ENCODE results near the gene MAST1.

Gene MAST1

DNA sequence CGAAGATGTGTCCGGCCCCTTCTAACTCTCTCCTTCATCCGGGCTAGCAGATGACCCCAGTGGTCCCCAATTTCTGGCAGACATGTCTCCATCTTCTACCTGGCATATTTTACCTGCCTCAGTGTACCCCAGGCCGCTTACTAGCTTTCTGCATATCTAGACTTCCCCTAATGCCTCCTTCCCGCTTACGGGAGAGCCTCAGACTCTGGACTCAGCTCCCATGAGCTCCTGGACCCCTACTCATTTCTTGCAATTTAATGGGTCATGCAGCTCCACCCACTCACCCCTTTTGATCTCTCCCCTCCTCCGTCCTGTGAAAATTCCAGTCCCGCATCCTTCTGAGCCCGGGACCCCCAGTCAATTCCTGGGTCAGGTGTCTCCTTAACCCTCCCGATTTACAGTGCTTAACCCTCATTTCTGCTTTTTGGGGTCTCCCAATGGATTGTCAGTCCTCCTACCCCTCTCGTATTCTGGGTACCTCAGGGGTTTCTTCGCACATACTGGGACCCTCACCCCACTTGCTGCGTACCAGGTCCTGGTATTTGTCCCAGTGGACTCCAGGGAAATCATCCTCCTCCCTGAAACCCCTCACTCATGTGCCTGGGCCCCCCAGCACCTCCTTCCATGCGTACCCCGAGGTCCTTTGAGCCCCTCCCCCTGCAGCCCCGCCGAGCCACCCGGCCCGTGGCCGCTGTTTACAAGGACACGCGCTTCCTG is 47.5 kb upstream of the MAST1 start:
- peaks cover 2% of the 10 kb centered on the region for H3K9me3 ChIP-seq (ENCODE audit: insufficient read depth, low read depth, low read length)
- H3K79me1 ChIP-seq (ENCODE audit: low read length): peaks cover 62% of the 10 kb centered on the region
- peak overlapping the region; percentile 31 for H3K9ac ChIP-seq (ENCODE audit: low read length)
- no CpG with 5 or more reads among the region's 22 CpGs for WGBS (ENCODE audit: extremely low coverage, insufficient coverage, insufficient read length)
- H3K4ac ChIP-seq (ENCODE audit: low read depth, low read length): peak overlapping the region; percentile 57
- no peaks in the 10 kb centered on the region for H3K27me3 ChIP-seq (ENCODE audit: insufficient read depth, low read length)
- peaks cover 0 to 2% of the 10 kb centered on the region in 2 experiments for H3K36me3 ChIP-seq (ENCODE audit: control insufficient read depth in 1 of 2, insufficient read depth in 2 of 2, low read length in 2 of 2)
- peak overlapping the region; percentile 84 for H4K91ac ChIP-seq (ENCODE audit: low read depth, low read length)
- peaks cover 26% of the 10 kb centered on the region for H3K79me2 ChIP-seq (ENCODE audit: control insufficient read depth, insufficient read depth, low read length, poor library complexity)
- H4K12ac ChIP-seq (ENCODE audit: low read depth, low read length): peak overlapping the region; percentile 5
- peak overlapping the region; percentile 41 for H2AFZ ChIP-seq (ENCODE audit: insufficient read depth, low read length, poor library complexity)
- peak overlapping the region; percentile 57 for H2BK120ac ChIP-seq (ENCODE audit: insufficient read depth, low read length, poor library complexity)
- H2BK12ac ChIP-seq (ENCODE audit: low read length): peak overlapping the region; percentile 69
- H3K23ac ChIP-seq (ENCODE audit: low read length): no peak overlapping the region
- H3K4me2 ChIP-seq (ENCODE audit: low read length): peak overlapping the region; percentile 96
- peaks cover 32 to 36% of the 10 kb centered on the region in 2 experiments for H3K4me1 ChIP-seq (ENCODE audit: control insufficient read depth in 1 of 2, insufficient read depth in 2 of 2, low read length in 2 of 2)
- H2AK5ac ChIP-seq (ENCODE audit: low read length): peak overlapping the region; percentile 86
- H3K27ac ChIP-seq (ENCODE audit: low read depth, low read length): peak overlapping the region; percentile 96
- DNase-seq: peak in 1 of 2 donors; percentile 26
- H3K4me3 ChIP-seq (ENCODE audit: low read depth, low read length): no peak overlapping the region
- H3K18ac ChIP-seq (ENCODE audit: low read length): peak overlapping the region; percentile 87
- peak overlapping the region; percentile 90 for H2BK5ac ChIP-seq (ENCODE audit: low read depth, low read length, poor library complexity)
- H4K8ac ChIP-seq (ENCODE audit: low read depth, low read length): peak overlapping the region; percentile 96
- H3K14ac ChIP-seq (ENCODE audit: low read length): peak overlapping the region; percentile 80

GRCh38 chr19:12791345-12792050 is 46.8 kb upstream of the MAST1 start, which contains the start of gene JUNB:
Gene JUNB (plus strand): TSS chr19:12791486. CDS start chr19:12791772, 286 bp downstream.
- H3K14ac ChIP-seq (ENCODE audit: low read length): peak within 1 kb of the TSS; percentile 82
- H2AK5ac ChIP-seq (ENCODE audit: low read length): peak within 1 kb of the TSS; percentile 86
- peak within 1 kb of the TSS; percentile 87 for H3K18ac ChIP-seq (ENCODE audit: low read length)
- peak within 1 kb of the TSS; percentile 96 for H3K4me2 ChIP-seq (ENCODE audit: low read length)
- peak within 1 kb of the TSS; percentile 69 for H2BK12ac ChIP-seq (ENCODE audit: low read length)
- H4K12ac ChIP-seq (ENCODE audit: low read depth, low read length): peak within 1 kb of the TSS; percentile 49
- peak within 1 kb of the TSS; percentile 84 for H4K91ac ChIP-seq (ENCODE audit: low read depth, low read length)
- peaks cover 0 to 2% of the 10 kb centered on the region in 2 experiments for H3K36me3 ChIP-seq (ENCODE audit: control insufficient read depth in 1 of 2, insufficient read depth in 2 of 2, low read length in 2 of 2)
- H3K27me3 ChIP-seq (ENCODE audit: insufficient read depth, low read length): no peaks in the 10 kb centered on the region
- DNase-seq: peak; percentile 94 to 98
- peak within 1 kb of the TSS; percentile 89 for H3K4ac ChIP-seq (ENCODE audit: low read depth, low read length)
- peak within 1 kb of the TSS; percentile 96 for H4K8ac ChIP-seq (ENCODE audit: low read depth, low read length)
- H3K79me1 ChIP-seq (ENCODE audit: low read length): peaks cover 55% of the 10 kb centered on the region
- H3K23ac ChIP-seq (ENCODE audit: low read length): no peak within 1 kb of the TSS
- peaks cover 26% of the 10 kb centered on the region for H3K79me2 ChIP-seq (ENCODE audit: control insufficient read depth, insufficient read depth, low read length, poor library complexity)
- peak within 1 kb of the TSS; percentile 64 for H2BK120ac ChIP-seq (ENCODE audit: insufficient read depth, low read length, poor library complexity)
- peak within 1 kb of the TSS; percentile 90 for H2BK5ac ChIP-seq (ENCODE audit: low read depth, low read length, poor library complexity)
- peaks cover 27 to 29% of the 10 kb centered on the region in 2 experiments for H3K4me1 ChIP-seq (ENCODE audit: control insufficient read depth in 1 of 2, insufficient read depth in 2 of 2, low read length in 2 of 2)
- H3K9ac ChIP-seq (ENCODE audit: low read length): peak within 1 kb of the TSS; percentile 88
- peak within 1 kb of the TSS; percentile 41 for H2AFZ ChIP-seq (ENCODE audit: insufficient read depth, low read length, poor library complexity)
- H3K9me3 ChIP-seq (ENCODE audit: insufficient read depth, low read depth, low read length): peaks cover 2% of the 10 kb centered on the region
- peak within 1 kb of the TSS; percentile 97 for H3K4me3 ChIP-seq (ENCODE audit: low read depth, low read length)
- peak within 1 kb of the TSS; percentile 96 for H3K27ac ChIP-seq (ENCODE audit: low read depth, low read length)
- WGBS (ENCODE audit: extremely low coverage, insufficient coverage, insufficient read length): no CpG with 5 or more reads among the region's 73 CpGs

GRCh38 chr19:12792051-12792852 is 46.1 kb upstream of the MAST1 start:
- Histone ChIP-seq H2BK5ac (ENCODE audit: low read depth, low read length, poor library complexity) (peak overlapping the region; percentile 83), H3K4me2 (ENCODE audit: low read length) (peak overlapping the region; percentile 96), H2AK5ac (ENCODE audit: low read length) (peak overlapping the region; percentile 50), H2BK12ac (ENCODE audit: low read length) (peak overlapping the region; percentile 9), H3K36me3 (ENCODE audit: control insufficient read depth in 1 of 2, insufficient read depth in 2 of 2, low read length in 2 of 2) (peaks cover 0 to 6% of the 10 kb centered on the region in 2 experiments), H3K9ac (ENCODE audit: low read length) (peak overlapping the region; percentile 88), H3K4me1 (ENCODE audit: control insufficient read depth in 1 of 2, insufficient read depth in 2 of 2, low read length in 2 of 2) (peaks cover 25 to 26% of the 10 kb centered on the region in 2 experiments), H3K14ac (ENCODE audit: low read length) (peak overlapping the region; percentile 82), H4K8ac (ENCODE audit: low read depth, low read length) (peak overlapping the region; percentile 77), H3K9me3 (ENCODE audit: insufficient read depth, low read depth, low read length) (peaks cover 2% of the 10 kb centered on the region), H3K4me3 (ENCODE audit: low read depth, low read length) (peak overlapping the region; percentile 97), H3K79me1 (ENCODE audit: low read length) (peaks cover 53% of the 10 kb centered on the region), H3K4ac (ENCODE audit: low read depth, low read length) (peak overlapping the region; percentile 89), H3K23ac (ENCODE audit: low read length) (no peak overlapping the region), H3K27ac (ENCODE audit: low read depth, low read length) (peak overlapping the region; percentile 87), H4K91ac (ENCODE audit: low read depth, low read length) (peak overlapping the region; percentile 49), H2BK120ac (ENCODE audit: insufficient read depth, low read length, poor library complexity) (peak overlapping the region; percentile 64), H2AFZ (ENCODE audit: insufficient read depth, low read length, poor library complexity) (peak overlapping the region; percentile 15), H3K18ac (ENCODE audit: low read length) (peak overlapping the region; percentile 62), H4K12ac (ENCODE audit: low read depth, low read length) (peak overlapping the region; percentile 49), H3K79me2 (ENCODE audit: control insufficient read depth, insufficient read depth, low read length, poor library complexity) (peaks cover 26% of the 10 kb centered on the region), H3K27me3 (ENCODE audit: insufficient read depth, low read length) (no peaks in the 10 kb centered on the region)
- DNase-seq: peak; percentile 60 to 73
- no CpG with 5 or more reads among the region's 84 CpGs for WGBS (ENCODE audit: extremely low coverage, insufficient coverage, insufficient read length)

DNA sequence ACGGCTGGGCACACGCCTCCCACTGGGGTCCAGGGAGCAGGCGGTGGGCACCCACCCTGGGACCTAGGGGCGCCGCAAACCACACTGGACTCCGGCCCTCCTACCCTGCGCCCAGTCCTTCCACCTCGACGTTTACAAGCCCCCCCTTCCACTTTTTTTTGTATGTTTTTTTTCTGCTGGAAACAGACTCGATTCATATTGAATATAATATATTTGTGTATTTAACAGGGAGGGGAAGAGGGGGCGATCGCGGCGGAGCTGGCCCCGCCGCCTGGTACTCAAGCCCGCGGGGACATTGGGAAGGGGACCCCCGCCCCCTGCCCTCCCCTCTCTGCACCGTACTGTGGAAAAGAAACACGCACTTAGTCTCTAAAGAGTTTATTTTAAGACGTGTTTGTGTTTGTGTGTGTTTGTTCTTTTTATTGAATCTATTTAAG is 45.4 kb upstream of the MAST1 start:
- Histone ChIP-seq H2BK5ac (ENCODE audit: low read depth, low read length, poor library complexity) (peak overlapping the region; percentile 83), H3K9me3 (ENCODE audit: insufficient read depth, low read depth, low read length) (peaks cover 2% of the 10 kb centered on the region), H4K12ac (ENCODE audit: low read depth, low read length) (peak overlapping the region; percentile 3), H3K4me2 (ENCODE audit: low read length) (peak overlapping the region; percentile 96), H3K14ac (ENCODE audit: low read length) (peak overlapping the region; percentile 82), H2AFZ (ENCODE audit: insufficient read depth, low read length, poor library complexity) (peak overlapping the region; percentile 15), H3K23ac (ENCODE audit: low read length) (no peak overlapping the region), H2AK5ac (ENCODE audit: low read length) (peak overlapping the region; percentile 14), H3K79me1 (ENCODE audit: low read length) (peaks cover 52% of the 10 kb centered on the region), H3K79me2 (ENCODE audit: control insufficient read depth, insufficient read depth, low read length, poor library complexity) (peaks cover 26% of the 10 kb centered on the region), H4K91ac (ENCODE audit: low read depth, low read length) (peak overlapping the region; percentile 49), H3K4me1 (ENCODE audit: control insufficient read depth in 1 of 2, insufficient read depth in 2 of 2, low read length in 2 of 2) (peaks cover 25 to 26% of the 10 kb centered on the region in 2 experiments), H3K18ac (ENCODE audit: low read length) (peak overlapping the region; percentile 62), H3K36me3 (ENCODE audit: control insufficient read depth in 1 of 2, insufficient read depth in 2 of 2, low read length in 2 of 2) (peaks cover 0 to 6% of the 10 kb centered on the region in 2 experiments), H3K4ac (ENCODE audit: low read depth, low read length) (peak overlapping the region; percentile 89), H2BK12ac (ENCODE audit: low read length) (no peak overlapping the region), H3K27ac (ENCODE audit: low read depth, low read length) (peak overlapping the region; percentile 87), H3K27me3 (ENCODE audit: insufficient read depth, low read length) (no peaks in the 10 kb centered on the region), H2BK120ac (ENCODE audit: insufficient read depth, low read length, poor library complexity) (peak overlapping the region; percentile 28), H3K9ac (ENCODE audit: low read length) (peak overlapping the region; percentile 88), H3K4me3 (ENCODE audit: low read depth, low read length) (peak overlapping the region; percentile 97), H4K8ac (ENCODE audit: low read depth, low read length) (peak overlapping the region; percentile 77)
- no peak for DNase-seq
- no CpG with 5 or more reads among the region's 22 CpGs for WGBS (ENCODE audit: extremely low coverage, insufficient coverage, insufficient read length)
